Measurements from ENCODE around the gene EIF4B.
"Not testable (repeated sequence)": the region's sequence is repeated elsewhere in the genome, so short reads cannot be mapped to it uniquely, and the experiment has no call there.

EIF4B gene

DNA sequence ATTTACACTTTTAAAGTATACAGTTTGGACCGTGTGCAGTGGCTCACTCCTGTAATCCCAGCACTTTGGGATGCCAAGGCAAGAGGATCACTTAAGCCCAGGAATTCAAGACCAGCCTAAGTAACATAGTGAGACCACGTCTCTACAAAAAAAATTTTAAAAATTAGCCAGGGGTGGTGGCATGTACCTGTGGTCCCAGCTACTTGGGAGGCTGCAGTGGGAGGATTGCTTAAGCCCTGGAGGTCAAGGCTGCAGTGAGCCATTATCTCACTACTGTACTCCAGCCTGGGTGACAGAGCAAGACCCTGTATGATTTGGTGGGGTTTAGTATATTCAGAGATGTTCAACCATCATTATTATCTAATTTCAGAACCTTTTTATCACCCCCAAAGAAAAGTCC, 4.7 kb downstream of the EIF4B start:
- Histone ChIP-seq H3K27ac (ENCODE audit: insufficient read depth in 1 of 2, low read depth in 1 of 2, low read length in 2 of 2, poor library complexity in 1 of 2, severe bottlenecking in 2 of 2) (peak overlapping the region in 1 of 2 experiments; percentile 4), H3K4me3 (ENCODE audit: control insufficient read depth in 1 of 7, extremely low read depth in 1 of 7, insufficient read depth in 4 of 7, low read depth in 2 of 7, low read length in 6 of 7) (no peak overlapping the region), H3K4me1 (ENCODE audit: control extremely low read depth in 1 of 4, control insufficient read depth in 4 of 4, insufficient read depth in 4 of 4, low read length in 3 of 4) (peaks cover 8 to 28% (median 19%) of the 10 kb centered on the region in 4 experiments), H3K36me3 (ENCODE audit: control insufficient read depth in 4 of 4, insufficient read depth in 4 of 4, low read length in 3 of 4) (peaks cover 7 to 56% (median 19%) of the 10 kb centered on the region in 4 experiments), H3K27me3 (replicated peaks in 2 of 5; ENCODE audit: control insufficient read depth in 4 of 5, insufficient read depth in 5 of 5, low read length in 4 of 5) (no peaks in the 10 kb centered on the region), H3K9me3 (ENCODE audit: control extremely low read depth in 1 of 5, control insufficient read depth in 4 of 5, insufficient read depth in 2 of 5, low read depth in 1 of 5, low read length in 4 of 5) (no peaks in the 10 kb centered on the region)
- DNase-seq: no peak
- 100% methylated on average over 1 of the region's 2 CpGs for WGBS (ENCODE audit: insufficient coverage)
- ChIA-PET POLR2A (interaction anchor here (0.7 kb wide), 1 partner anchor 18 kb away, joined by 3 read pairs; no protein-coding TSS in a partner anchor), CTCF (interaction anchor here (1.0 to 1.6 kb wide), 4 partner anchors 23 to 59 kb away, joined by 3 to 4 read pairs (median 3); no protein-coding TSS in a partner anchor)

DNA sequence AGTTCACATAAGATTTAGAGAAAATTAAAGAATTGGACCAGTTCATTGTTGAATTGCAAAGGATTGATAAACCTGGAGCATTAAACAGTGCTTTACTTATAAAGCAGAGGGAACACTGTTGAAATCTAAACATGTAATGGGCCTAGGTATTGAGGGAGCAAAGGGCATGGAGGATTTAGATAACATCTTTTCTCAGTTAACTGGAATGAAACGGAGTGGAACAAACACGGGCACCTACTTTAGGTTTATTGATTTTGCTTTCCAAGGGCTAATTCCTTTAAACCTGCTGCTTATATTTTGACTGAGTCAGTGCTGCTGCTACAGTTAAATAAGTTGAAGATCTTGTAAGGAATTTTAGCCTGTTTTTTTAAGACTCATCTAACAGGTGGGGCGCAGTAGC, 5.6 kb downstream of the EIF4B start:
- Histone ChIP-seq H3K27ac (ENCODE audit: insufficient read depth in 1 of 2, low read depth in 1 of 2, low read length in 2 of 2, poor library complexity in 1 of 2, severe bottlenecking in 2 of 2) (no peak overlapping the region), H3K4me3 (ENCODE audit: control insufficient read depth in 1 of 7, extremely low read depth in 1 of 7, insufficient read depth in 4 of 7, low read depth in 2 of 7, low read length in 6 of 7) (no peak overlapping the region), H3K4me1 (ENCODE audit: control extremely low read depth in 1 of 4, control insufficient read depth in 4 of 4, insufficient read depth in 4 of 4, low read length in 3 of 4) (peaks cover 8 to 28% (median 19%) of the 10 kb centered on the region in 4 experiments), H3K9me3 (ENCODE audit: control extremely low read depth in 1 of 5, control insufficient read depth in 4 of 5, insufficient read depth in 2 of 5, low read depth in 1 of 5, low read length in 4 of 5) (no peaks in the 10 kb centered on the region), H3K27me3 (replicated peaks in 2 of 5; ENCODE audit: control insufficient read depth in 4 of 5, insufficient read depth in 5 of 5, low read length in 4 of 5) (no peaks in the 10 kb centered on the region), H3K36me3 (ENCODE audit: control insufficient read depth in 4 of 4, insufficient read depth in 4 of 4, low read length in 3 of 4) (peaks cover 7 to 66% (median 22%) of the 10 kb centered on the region in 4 experiments)
- DNase-seq: no peak
- 100% methylated on average over 3 of the region's 3 CpGs for WGBS (ENCODE audit: insufficient coverage)
- ChIA-PET CTCF (interaction anchor here (1.5 kb wide), 1 partner anchor 26 kb away, joined by 3 read pairs; no protein-coding TSS in a partner anchor), POLR2A (no interaction called here)

DNA sequence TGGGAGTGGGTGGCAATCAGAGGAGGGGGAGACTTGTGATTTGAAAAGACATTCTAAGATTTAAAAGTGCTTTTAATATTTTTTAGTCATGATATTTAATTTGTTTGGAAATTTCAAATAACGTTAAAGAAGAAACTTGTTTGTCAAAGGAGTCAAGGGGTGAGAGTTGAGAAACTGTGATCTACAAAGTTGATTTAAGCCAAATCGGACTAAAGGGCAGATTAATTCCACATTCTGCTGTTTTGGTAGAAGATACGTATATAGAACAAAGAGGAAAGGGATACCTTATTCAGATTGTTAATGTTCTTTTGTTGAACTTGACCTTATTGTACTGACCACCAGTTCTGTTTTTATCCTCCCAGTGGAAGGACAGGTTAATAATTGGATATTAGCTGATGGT, 6.7 kb downstream of the EIF4B start:
- peaks cover 12 to 74% (median 28%) of the 10 kb centered on the region in 4 experiments for H3K36me3 ChIP-seq (ENCODE audit: control insufficient read depth in 4 of 4, insufficient read depth in 4 of 4, low read length in 3 of 4)

GRCh38 chr12:53014709-53015108, 8.5 kb downstream of the EIF4B start:
- CTCF ChIA-PET: interaction anchor here (1.6 to 1.7 kb wide), 2 partner anchors 10 to 24 kb away, joined by 4 read pairs; no protein-coding TSS in a partner anchor
- Histone ChIP-seq H3K4me1 (ENCODE audit: control extremely low read depth in 1 of 4, control insufficient read depth in 4 of 4, insufficient read depth in 4 of 4, low read length in 3 of 4) (peaks cover 0 to 4% (median 2%) of the 10 kb centered on the region in 4 experiments), H3K27ac (ENCODE audit: insufficient read depth in 1 of 2, low read depth in 1 of 2, low read length in 2 of 2, poor library complexity in 1 of 2, severe bottlenecking in 2 of 2) (no peak overlapping the region), H3K36me3 (ENCODE audit: control insufficient read depth in 4 of 4, insufficient read depth in 4 of 4, low read length in 3 of 4) (peaks cover 14 to 75% (median 33%) of the 10 kb centered on the region in 4 experiments), H3K27me3 (replicated peaks in 2 of 5; ENCODE audit: control insufficient read depth in 4 of 5, insufficient read depth in 5 of 5, low read length in 4 of 5) (no peaks in the 10 kb centered on the region), H3K9me3 (ENCODE audit: control extremely low read depth in 1 of 5, control insufficient read depth in 4 of 5, insufficient read depth in 2 of 5, low read depth in 1 of 5, low read length in 4 of 5) (no peaks in the 10 kb centered on the region), H3K4me3 (ENCODE audit: control insufficient read depth in 1 of 7, extremely low read depth in 1 of 7, insufficient read depth in 4 of 7, low read depth in 2 of 7, low read length in 6 of 7) (no peak overlapping the region)
- 100% methylated on average over 1 of the region's 2 CpGs for WGBS (ENCODE audit: insufficient coverage)
- DNase-seq: no peak
- POLR2A ChIA-PET: no interaction called here

More for the DNA sequence above, 6.7 kb downstream of the EIF4B start:
- ChIA-PET POLR2A (no interaction called here), CTCF (interaction anchor here (1.3 kb wide), 1 partner anchor 10 kb away, joined by 4 read pairs; no protein-coding TSS in a partner anchor)
- Histone ChIP-seq H3K4me1 (ENCODE audit: control extremely low read depth in 1 of 4, control insufficient read depth in 4 of 4, insufficient read depth in 4 of 4, low read length in 3 of 4) (peaks cover under 1 to 18% (median 9%) of the 10 kb centered on the region in 4 experiments), H3K4me3 (ENCODE audit: control insufficient read depth in 1 of 7, extremely low read depth in 1 of 7, insufficient read depth in 4 of 7, low read depth in 2 of 7, low read length in 6 of 7) (no peak overlapping the region), H3K27ac (ENCODE audit: insufficient read depth in 1 of 2, low read depth in 1 of 2, low read length in 2 of 2, poor library complexity in 1 of 2, severe bottlenecking in 2 of 2) (no peak overlapping the region), H3K9me3 (ENCODE audit: control extremely low read depth in 1 of 5, control insufficient read depth in 4 of 5, insufficient read depth in 2 of 5, low read depth in 1 of 5, low read length in 4 of 5) (no peaks in the 10 kb centered on the region), H3K27me3 (replicated peaks in 2 of 5; ENCODE audit: control insufficient read depth in 4 of 5, insufficient read depth in 5 of 5, low read length in 4 of 5) (no peaks in the 10 kb centered on the region)
- DNase-seq: no peak
- WGBS (ENCODE audit: insufficient coverage): 100% methylated on average over 3 of the region's 3 CpGs

DNA sequence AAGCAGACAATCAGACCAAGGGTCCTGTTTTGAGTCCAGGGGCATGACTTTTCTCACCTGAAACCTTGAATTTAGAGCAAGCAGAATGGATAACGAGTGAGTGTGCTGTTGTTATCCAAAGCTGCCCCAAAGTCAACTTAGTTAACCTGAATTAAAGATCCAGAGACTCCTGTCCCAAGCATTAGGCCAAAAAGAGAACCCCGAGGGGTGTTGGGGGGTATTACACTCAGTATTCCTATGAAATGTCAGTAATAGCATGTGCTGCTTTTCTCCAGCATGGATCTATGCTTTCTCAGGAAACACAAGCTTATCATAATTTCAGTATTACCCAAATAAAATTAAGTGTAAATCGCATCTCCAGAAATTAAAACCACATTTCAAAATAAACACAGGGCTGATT, 19.0 kb downstream of the EIF4B start:
- CTCF ChIA-PET: interaction anchor here (1.4 to 3.8 kb wide), 3 partner anchors 11 to 22 kb away, joined by 4 to 20 read pairs (median 7); no protein-coding TSS in a partner anchor

GRCh38 chr12:53027014-53027413, 20.8 kb downstream of the EIF4B start:
- H3K27ac ChIP-seq (ENCODE audit: insufficient read depth in 1 of 2, low read depth in 1 of 2, low read length in 2 of 2, poor library complexity in 1 of 2, severe bottlenecking in 2 of 2); POLR2A ChIA-PET; H3K9me3 ChIP-seq (ENCODE audit: control extremely low read depth in 1 of 5, control insufficient read depth in 4 of 5, insufficient read depth in 2 of 5, low read depth in 1 of 5, low read length in 4 of 5); H3K4me3 ChIP-seq (ENCODE audit: control insufficient read depth in 1 of 7, extremely low read depth in 1 of 7, insufficient read depth in 4 of 7, low read depth in 2 of 7, low read length in 6 of 7); H3K4me1 ChIP-seq (ENCODE audit: control extremely low read depth in 1 of 4, control insufficient read depth in 4 of 4, insufficient read depth in 4 of 4, low read length in 3 of 4); H3K27me3 ChIP-seq (replicated peaks in 2 of 5; ENCODE audit: control insufficient read depth in 4 of 5, insufficient read depth in 5 of 5, low read length in 4 of 5); DNase-seq: not testable (repeated sequence)
- WGBS (ENCODE audit: insufficient coverage): 89% methylated on average over 9 of the region's 13 CpGs
- CTCF ChIA-PET: interaction anchor here (0.9 to 3.8 kb wide), 3 partner anchors 10 to 171 kb away, joined by 3 to 20 read pairs (median 3); no protein-coding TSS in a partner anchor
- H3K36me3 ChIP-seq (ENCODE audit: control insufficient read depth in 4 of 4, insufficient read depth in 4 of 4, low read length in 3 of 4): peaks cover 17 to 91% (median 66%) of the 10 kb centered on the region in 4 experiments

More for the DNA sequence above, 19.0 kb downstream of the EIF4B start:
- no peak overlapping the region for H3K27ac ChIP-seq (ENCODE audit: insufficient read depth in 1 of 2, low read depth in 1 of 2, low read length in 2 of 2, poor library complexity in 1 of 2, severe bottlenecking in 2 of 2)
- POLR2A ChIA-PET: no interaction called here
- no peaks in the 10 kb centered on the region for H3K27me3 ChIP-seq (replicated peaks in 2 of 5; ENCODE audit: control insufficient read depth in 4 of 5, insufficient read depth in 5 of 5, low read length in 4 of 5)
- DNase-seq: no peak
- 100% methylated on average over 1 of the region's 3 CpGs for WGBS (ENCODE audit: insufficient coverage)
- H3K9me3 ChIP-seq (ENCODE audit: control extremely low read depth in 1 of 5, control insufficient read depth in 4 of 5, insufficient read depth in 2 of 5, low read depth in 1 of 5, low read length in 4 of 5): no peaks in the 10 kb centered on the region
- no peaks in the 10 kb centered on the region for H3K4me1 ChIP-seq (ENCODE audit: control extremely low read depth in 1 of 4, control insufficient read depth in 4 of 4, insufficient read depth in 4 of 4, low read length in 3 of 4)
- peaks cover 24 to 91% (median 68%) of the 10 kb centered on the region in 4 experiments for H3K36me3 ChIP-seq (ENCODE audit: control insufficient read depth in 4 of 4, insufficient read depth in 4 of 4, low read length in 3 of 4)
- H3K4me3 ChIP-seq (ENCODE audit: control insufficient read depth in 1 of 7, extremely low read depth in 1 of 7, insufficient read depth in 4 of 7, low read depth in 2 of 7, low read length in 6 of 7): no peak overlapping the region

DNA sequence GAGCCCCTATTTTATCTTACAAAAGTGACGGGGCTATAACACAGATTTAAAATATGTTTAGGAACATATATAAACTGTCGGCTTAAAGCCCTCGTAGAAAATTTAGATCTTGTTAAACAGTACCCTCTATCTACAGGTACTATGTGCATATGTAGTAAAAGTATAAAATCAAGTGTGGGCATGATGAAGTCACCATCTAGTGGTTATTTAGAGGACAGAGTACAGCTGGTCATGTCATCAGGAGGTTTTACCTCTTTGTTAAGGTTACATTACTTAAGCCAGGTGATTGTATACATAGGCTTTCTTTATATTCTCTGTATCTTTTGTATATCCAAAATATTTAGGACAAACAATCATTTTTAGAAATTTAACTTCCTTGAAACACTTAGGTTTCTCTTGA, 25.4 kb downstream of the EIF4B start:
- no peak for DNase-seq
- ChIA-PET POLR2A (no interaction called here), CTCF (interaction anchor here (1.0 to 1.3 kb wide), 3 partner anchors 12 to 147 kb away, joined by 3 to 4 read pairs (median 3); no protein-coding TSS in a partner anchor)
- Histone ChIP-seq H3K4me3 (ENCODE audit: control insufficient read depth in 1 of 7, extremely low read depth in 1 of 7, insufficient read depth in 4 of 7, low read depth in 2 of 7, low read length in 6 of 7) (no peak overlapping the region), H3K27ac (ENCODE audit: insufficient read depth in 1 of 2, low read depth in 1 of 2, low read length in 2 of 2, poor library complexity in 1 of 2, severe bottlenecking in 2 of 2) (no peak overlapping the region), H3K4me1 (ENCODE audit: control extremely low read depth in 1 of 4, control insufficient read depth in 4 of 4, insufficient read depth in 4 of 4, low read length in 3 of 4) (peaks cover 0 to 7% (median 0%) of the 10 kb centered on the region in 4 experiments), H3K9me3 (ENCODE audit: control extremely low read depth in 1 of 5, control insufficient read depth in 4 of 5, insufficient read depth in 2 of 5, low read depth in 1 of 5, low read length in 4 of 5) (no peaks in the 10 kb centered on the region), H3K36me3 (ENCODE audit: control insufficient read depth in 4 of 4, insufficient read depth in 4 of 4, low read length in 3 of 4) (peaks cover 24 to 86% (median 60%) of the 10 kb centered on the region in 4 experiments), H3K27me3 (replicated peaks in 2 of 5; ENCODE audit: control insufficient read depth in 4 of 5, insufficient read depth in 5 of 5, low read length in 4 of 5) (no peaks in the 10 kb centered on the region)
- WGBS (ENCODE audit: insufficient coverage): no CpG with 5 or more reads among the region's 3 CpGs
